HCT116 (cell line): ENCODE measurements around the gene PRPF38A. TPM values are rescaled to one million over a fixed set of nuclear protein-coding genes. Genes with fewer than 3 reads are reported as not detected.

ENCODE experiments used
- ATAC-seq: fragments of 200-7000 bp; cut with Tn5 transposase; 2 replicates; pipeline ENCODE4 v1.9.1; 2020; ENCODE audit warnings: mild to moderate bottlenecking, moderate library complexity
- BruUV-seq: library from RNA; stranded (reverse); fragments of 400-500 nt; replicated peaks from 2 replicates; lab custom pipeline; 2021; lab: Mats Ljungman, UMichigan
- CTCF ChIA-PET: fragments of 300-600 bp; sonication (Branson Sonifier 250); formaldehyde crosslinking; loops from one replicate; lab custom pipeline; 2021; ENCODE audit warnings: antibody characterized with exemption; lab: Charles Lee
- POLR2A ChIA-PET: fragments of 300-600, 350-600 bp; sonication (Branson Sonifier 250); formaldehyde crosslinking; loops from one replicate; lab custom pipeline; 2021; ENCODE audit warnings: antibody characterized with exemption; lab: Charles Lee
- RAD21 ChIA-PET, 2 experiments: fragments of 300-600 bp; sonication (Branson Sonifier 250); formaldehyde crosslinking; loops; one replicate each; lab custom pipeline; 2023; ENCODE audit warnings: low total read pairs in 2 of 2; ENCODE audit not compliant: uncharacterized antibody in 2 of 2, unreplicated experiment in 2 of 2, low non-redundant PET in 1 of 2; lab: Charles Lee
- DNase-seq: peaks from one replicate; pipeline ENCODE4 v3.0.0-alpha.2; 2010; ENCODE audit warnings: low read depth, low spot score
- H2AFZ ChIP-seq: fragments of 200-600 bp; shearing (Covaris generic), sonication (generic); 2 replicates; pipeline ENCODE4 v1.6.1; 2017; ENCODE audit warnings: low read depth, mixed run types, mixed read lengths, antibody characterized with exemption, low read length; ENCODE audit not compliant: poor library complexity, severe bottlenecking
- H3K27ac ChIP-seq: 2 replicates; pipeline ENCODE4 v1.5.1; 2012; ENCODE audit warnings: low read depth, low read length
- H3K27me3 ChIP-seq: fragments of 200-600 bp; sonication (generic); 2 replicates; pipeline ENCODE4 v1.6.1; 2016; ENCODE audit warnings: mixed run types, low read length, mixed read lengths; ENCODE audit not compliant: insufficient read depth
- H3K36me3 ChIP-seq, 2 experiments: fragments of 200-500 bp in 1 of 2; fragments of 200-600 bp in 1 of 2; sonication (Bioruptor generic) in 1 of 2; sonication (generic) in 1 of 2; 2 replicates each; pipeline versions ENCODE4 v1.5.1 to v1.6.1; 2014 to 2016; ENCODE audit warnings: low read length in 2 of 2, inconsistent platforms in 1 of 2, mixed read lengths in 1 of 2, mixed run types in 1 of 2; ENCODE audit not compliant: insufficient read depth in 2 of 2, control insufficient read depth in 1 of 2
- H3K4me1 ChIP-seq, 2 experiments: fragments of 200-600 bp in 1 of 2; sonication (generic) in 1 of 2; 2 replicates each; pipeline versions ENCODE4 v1.5.1 to v1.6.1; 2012 to 2017; ENCODE audit warnings: low read length in 2 of 2, inconsistent platforms in 1 of 2, mild to moderate bottlenecking in 1 of 2, mixed read lengths in 1 of 2, mixed run types in 1 of 2, moderate library complexity in 1 of 2; ENCODE audit not compliant: insufficient read depth in 2 of 2, control insufficient read depth in 1 of 2
- H3K4me2 ChIP-seq: fragments of 200-600 bp; sonication (generic); 2 replicates; pipeline ENCODE4 v1.6.1; 2017; ENCODE audit warnings: mixed run types, low read length, mixed read lengths
- H3K4me3 ChIP-seq, 2 experiments: fragments of 200-600 bp in 1 of 2; sonication (generic) in 1 of 2; replicated peaks in 1 of 2; 2 replicates each; pipeline ENCODE4 v1.5.1; 2011 to 2016; ENCODE audit warnings: low read length in 2 of 2, control low read depth in 1 of 2, low read depth in 1 of 2, mild to moderate bottlenecking in 1 of 2, mixed read lengths in 1 of 2, mixed run types in 1 of 2
- H3K79me2 ChIP-seq: fragments of 200-600 bp; sonication (generic); 2 replicates; pipeline ENCODE4 v1.6.1; 2017; ENCODE audit warnings: mild to moderate bottlenecking, mixed run types, low read length, moderate library complexity, mixed read lengths; ENCODE audit not compliant: insufficient read depth
- H3K9ac ChIP-seq: fragments of 200-600 bp; sonication (generic); 2 replicates; pipeline ENCODE4 v1.6.1; 2016; ENCODE audit warnings: low read length, mixed read lengths
- H3K9me2 ChIP-seq: fragments of 200-600 bp; sonication (generic), shearing (Covaris generic); 2 replicates; pipeline ENCODE4 v1.6.1; 2017; ENCODE audit warnings: mixed run types, mild to moderate bottlenecking, moderate library complexity; ENCODE audit not compliant: insufficient read depth
- H3K9me3 ChIP-seq, 2 experiments: fragments of 200-500 bp in 1 of 2; fragments of 200-600 bp in 1 of 2; sonication (Bioruptor generic) in 1 of 2; sonication (generic) in 1 of 2; 2 replicates each; pipeline ENCODE4 v1.6.1; 2014 to 2017; ENCODE audit warnings: low read length in 2 of 2, mixed read lengths in 2 of 2, inconsistent platforms in 1 of 2, low read depth in 1 of 2, mild to moderate bottlenecking in 1 of 2, mixed run types in 1 of 2, moderate library complexity in 1 of 2; ENCODE audit not compliant: control insufficient read depth in 1 of 2, insufficient read depth in 1 of 2
- H4K20me1 ChIP-seq: fragments of 200-600 bp; sonication (generic), shearing (Covaris generic); 2 replicates; pipeline ENCODE4 v1.6.1; 2017; ENCODE audit warnings: mixed run types, mild to moderate bottlenecking, moderate library complexity; ENCODE audit not compliant: insufficient read depth
- ATF3 ChIP-seq: IDR thresholded peaks from 2 replicates; pipeline ENCODE4 v1.6.1; 2012
- CBX3 ChIP-seq: IDR thresholded peaks from 2 replicates; pipeline ENCODE4 v1.6.1; 2012; ENCODE audit warnings: low read depth
- CTCF ChIP-seq, 3 experiments: fragments of 200-600 bp in 1 of 3; sonication (generic) in 1 of 3; IDR thresholded peaks in 2 of 3; conservative IDR thresholded peaks in 1 of 3; 2 replicates each; pipeline ENCODE4 v1.5.1; 2012 to 2017; ENCODE audit warnings: low read depth in 2 of 3, low read length in 2 of 3, antibody characterized with exemption in 1 of 3, borderline replicate concordance in 1 of 3, control low read depth in 1 of 3, mild to moderate bottlenecking in 1 of 3, mixed read lengths in 1 of 3, mixed run types in 1 of 3, moderate library complexity in 1 of 3; ENCODE audit not compliant: insufficient read depth in 1 of 3
- EGR1 ChIP-seq: IDR thresholded peaks from 2 replicates; pipeline ENCODE4 v1.6.1; 2012; ENCODE audit warnings: low read depth
- FOSL1 ChIP-seq: IDR thresholded peaks from 2 replicates; pipeline ENCODE4 v1.6.1; 2012; ENCODE audit warnings: low read depth
- JUND ChIP-seq: IDR thresholded peaks from 2 replicates; pipeline ENCODE4 v1.6.1; 2012
- MAX ChIP-seq: IDR thresholded peaks from 2 replicates; pipeline ENCODE4 v1.6.1; 2012
- POLR2AphosphoS5 ChIP-seq: IDR thresholded peaks from 2 replicates; pipeline ENCODE4 v1.6.1; 2011; ENCODE audit warnings: mild to moderate bottlenecking, low read depth, low read length, moderate library complexity
- REST ChIP-seq: IDR thresholded peaks from 2 replicates; pipeline ENCODE4 v1.6.1; 2012; ENCODE audit warnings: low read depth
- TCF7L2 ChIP-seq: IDR thresholded peaks from 2 replicates; pipeline ENCODE4 v1.7.0; 2011; ENCODE audit warnings: borderline replicate concordance, inconsistent platforms; ENCODE audit not compliant: insufficient read depth, insufficient read length; ENCODE audit errors: extremely low read depth
- YY1 ChIP-seq: IDR thresholded peaks from 2 replicates; pipeline ENCODE4 v1.6.1; 2011; ENCODE audit warnings: low read length, low read depth, moderate library complexity, mild to moderate bottlenecking; ENCODE audit not compliant: insufficient replicate concordance; ENCODE audit errors: extremely low read depth
- ZBTB33 ChIP-seq: IDR thresholded peaks from 2 replicates; pipeline ENCODE4 v1.6.1; 2011; ENCODE audit warnings: mild to moderate bottlenecking, low read length, moderate library complexity; ENCODE audit not compliant: insufficient replicate concordance; ENCODE audit errors: extremely low read depth
- ZNF274 ChIP-seq: fragments of 200-500 bp; sonication (Bioruptor generic); IDR thresholded peaks from 2 replicates; pipeline ENCODE4 v1.6.1; 2014; ENCODE audit warnings: mild to moderate bottlenecking, low read depth, low read length, inconsistent platforms
- intact Hi-C: fragments of 100-400 bp; cut with micrococcal nuclease; formaldehyde crosslinking; loops from 2 replicates; pipeline ENCODE4 v1.10.0; 2022
- total RNA-seq: library from RNA; stranded (reverse); gene quantifications from one replicate; pipeline ENCODE4 v1.2.1, GENCODE V29; 2021; ENCODE audit not compliant: unreplicated experiment

PRPF38A gene
- total RNA-seq, 1 experiment from 2014 or later, result 50.2 TPM

GRCh38 chr1:52393174-52393573 lies 11.2 kb upstream of the PRPF38A start:
- H4K20me1 ChIP-seq, result peaks cover 5% of the 10 kb centered on the region; the same call in 1 of the 2 replicates
- H3K36me3 ChIP-seq, result peaks cover 19 to 54% of the 10 kb centered on the region in 2 experiments; a peak in 3 of 4 replicates
- no peak for ATAC-seq
- no peaks in the 10 kb centered on the region for H3K4me1 ChIP-seq
- intact Hi-C loops, result no loop called here
- peaks cover 14% of the 10 kb centered on the region for H3K79me2 ChIP-seq
- TF ChIP-seq REST, result no peak
- no peak for TF ChIP-seq TCF7L2
- no peak for TF ChIP-seq YY1
- no peak for TF ChIP-seq CBX3
- no peak for TF ChIP-seq ZBTB33
- TF ChIP-seq POLR2AphosphoS5, result no peak
- no peak for TF ChIP-seq MAX
- no peak for TF ChIP-seq ZNF274
- TF ChIP-seq JUND, result no peak
- TF ChIP-seq EGR1, result no peak
- TF ChIP-seq CTCF (IDR thresholded peaks at IDR 0.05 in 2 of 3, conservative IDR thresholded peaks at IDR 0.05 in 1 of 3; ENCODE audit: borderline replicate concordance in 1 of 3, insufficient read depth in 1 of 3, low read depth in 2 of 3, low read length in 2 of 3), result no peak
- TF ChIP-seq ATF3, result no peak
- TF ChIP-seq FOSL1, result no peak
- TF ChIP-seq, all 23 proteins: peak for 0
- H3K9me2 ChIP-seq, result no peaks in the 10 kb centered on the region
- no peak overlapping the region for H3K9ac ChIP-seq
- no peak overlapping the region for H3K4me3 ChIP-seq
- ChIA-PET POLR2A (no interaction called here), RAD21 (no interaction called here), CTCF (no interaction called here)
- H3K4me2 ChIP-seq, result no peak overlapping the region
- H2AFZ ChIP-seq, result no peak overlapping the region
- no peaks in the 10 kb centered on the region for H3K9me3 ChIP-seq
- no peak overlapping the region for H3K27ac ChIP-seq
- no peak for DNase-seq
- BruUV-seq, result no TSS peak
- no peaks in the 10 kb centered on the region for H3K27me3 ChIP-seq
